ENCODE data around the gene GSDME.

- TF ChIP-seq CTCF (conservative IDR thresholded peaks at IDR 0.05 in 1 of 2, IDR thresholded peaks at IDR 0.05 in 1 of 2; ENCODE audit: extremely low read depth in 1 of 2, insufficient read depth in 1 of 2, low read depth in 1 of 2, low read length in 2 of 2): no peak
- TF ChIP-seq EZH2 (IDR thresholded peaks at IDR 0.05; ENCODE audit: borderline replicate concordance, low read length): no peak
These were observed 86.5 kb downstream of the GSDME start for GRCh38 chr7:24670782-24671181.

Data from mammary epithelial cell (primary cell).